GM11168 (cell line): Measurements from ENCODE around the gene PTPRCAP.

Experiments
- in situ Hi-C: fragments of 300-500 bp; cut with MboI; formaldehyde crosslinking; loops from one replicate; pipeline ENCODE4 v1.12.0; 2022; ENCODE audit warnings: low sequenced_read_pairs; ENCODE audit not compliant: unreplicated experiment

The PTPRCAP gene

GRCh38 chr11:67400251-67400941, 37.1 kb downstream of the PTPRCAP start:
- in situ Hi-C loops: loop anchor here (10.0 kb wide), 1 partner anchor 104 kb away; the partner anchor contains the start of genes CDK2AP2 and PITPNM1

GRCh38 chr11:67398661-67399563, 38.6 kb downstream of the PTPRCAP start:
- in situ Hi-C loops: no loop called here

GRCh38 chr11:67397986-67398660, 39.4 kb downstream of the PTPRCAP start:
- in situ Hi-C loops: no loop called here

GRCh38 chr11:67397536-67397935, 39.9 kb downstream of the PTPRCAP start:
- in situ Hi-C loops: no loop called here

- in situ Hi-C loops: no loop called here
Observed at GRCh38 chr11:67396587-67397389, 40.7 kb downstream of the PTPRCAP start.

GRCh38 chr11:67396259-67396581, 41.3 kb downstream of the PTPRCAP start:
- in situ Hi-C loops: no loop called here

- in situ Hi-C loops: no loop called here
Observed at GRCh38 chr11:67395555-67396258, 41.8 kb downstream of the PTPRCAP start.

- in situ Hi-C loops: no loop called here
Observed at GRCh38 chr11:67393990-67394389, 43.5 kb downstream of the PTPRCAP start.

GRCh38 chr11:67393437-67393836, 44.0 kb downstream of the PTPRCAP start:
- in situ Hi-C loops: no loop called here

GRCh38 chr11:67392183-67392715, 45.2 kb downstream of the PTPRCAP start:
- in situ Hi-C loops: no loop called here

GRCh38 chr11:67391304-67392182, 45.9 kb downstream of the PTPRCAP start, which contains the start of gene RAD9A:
Gene RAD9A, plus strand, starts transcription at chr11:67391986. Its CDS starts 59 bp downstream, at chr11:67392045.
- in situ Hi-C loops: no loop called here

- in situ Hi-C loops: no loop called here
Observed at GRCh38 chr11:67390947-67391303, 46.6 kb downstream of the PTPRCAP start.

- in situ Hi-C loops: loop anchor here (5.0 kb wide), 1 partner anchor 37 kb away; the partner anchor contains the start of gene POLD4
Observed at GRCh38 chr11:67389477-67389876, 48.0 kb downstream of the PTPRCAP start.

- in situ Hi-C loops: loop anchor here (5.0 kb wide), 1 partner anchor 35 kb away; the partner anchor contains the start of gene POLD4
Observed at GRCh38 chr11:67387518-67387917, 50.0 kb downstream of the PTPRCAP start.

GRCh38 chr11:67387069-67387468, 50.4 kb downstream of the PTPRCAP start:
- in situ Hi-C loops: loop anchor here (5.0 kb wide), 1 partner anchor 35 kb away; the partner anchor contains the start of gene POLD4
